Calu3 (cell line): ENCODE measurements around the gene B4GALNT2. TPM values are rescaled to one million over a fixed set of nuclear protein-coding genes. Genes with fewer than 3 reads are reported as not detected.

Source experiments
- BruUV-seq: library from RNA; stranded (reverse); fragments of 400-500 nt; replicated peaks from 2 replicates; lab custom pipeline; 2021; lab: Mats Ljungman, UMichigan
- CTCF ChIA-PET: fragments of 300-600 bp; sonication (Branson Sonifier 250); formaldehyde crosslinking; loops from one replicate; lab custom pipeline; 2022; ENCODE audit warnings: antibody characterized with exemption; lab: Charles Lee
- DNase-seq: peaks from one replicate; pipeline ENCODE4 v3.0.0; 2022
- H3K27ac Mint-ChIP-seq: one replicate; pipeline ENCODE4 v1.8.0; 2022; ENCODE audit warnings: mixed read lengths; ENCODE audit not compliant: unreplicated experiment
- H3K27me3 Mint-ChIP-seq: one replicate; pipeline ENCODE4 v1.8.0; 2022; ENCODE audit warnings: mixed read lengths; ENCODE audit not compliant: unreplicated experiment
- H3K36me3 Mint-ChIP-seq: one replicate; pipeline ENCODE4 v1.8.0; 2022; ENCODE audit warnings: mild to moderate bottlenecking, moderate library complexity, mixed read lengths; ENCODE audit not compliant: insufficient read depth, unreplicated experiment
- H3K4me1 Mint-ChIP-seq: one replicate; pipeline ENCODE4 v1.8.0; 2022; ENCODE audit warnings: mild to moderate bottlenecking, low read depth, mixed read lengths; ENCODE audit not compliant: unreplicated experiment
- H3K4me3 Mint-ChIP-seq: one replicate; pipeline ENCODE4 v1.8.0; 2022; ENCODE audit warnings: mild to moderate bottlenecking, low read depth, moderate library complexity, mixed read lengths; ENCODE audit not compliant: unreplicated experiment
- H3K9me3 Mint-ChIP-seq: one replicate; pipeline ENCODE4 v1.8.0; 2022; ENCODE audit warnings: low read depth, mixed read lengths; ENCODE audit not compliant: unreplicated experiment
- intact Hi-C: fragments of 100-400 bp; cut with micrococcal nuclease; formaldehyde crosslinking; loops from one replicate; pipeline ENCODE4 v1.10.0; 2022; ENCODE audit not compliant: unreplicated experiment
- total RNA-seq: library from RNA; stranded (reverse); gene quantifications from 2 replicates; pipeline ENCODE4 v1.2.3, GENCODE V29; 2022
- TF ChIP-seq, protein P1 (sequence below): fragments of 200-600 bp; IDR thresholded peaks from one replicate; pipeline ENCODE4 v1.8.0; 2022; ENCODE audit warnings: antibody characterized with exemption; ENCODE audit not compliant: unreplicated experiment

B4GALNT2 gene
- total RNA-seq, 1 experiment from 2014 or later, result 1.3 TPM

DNA sequence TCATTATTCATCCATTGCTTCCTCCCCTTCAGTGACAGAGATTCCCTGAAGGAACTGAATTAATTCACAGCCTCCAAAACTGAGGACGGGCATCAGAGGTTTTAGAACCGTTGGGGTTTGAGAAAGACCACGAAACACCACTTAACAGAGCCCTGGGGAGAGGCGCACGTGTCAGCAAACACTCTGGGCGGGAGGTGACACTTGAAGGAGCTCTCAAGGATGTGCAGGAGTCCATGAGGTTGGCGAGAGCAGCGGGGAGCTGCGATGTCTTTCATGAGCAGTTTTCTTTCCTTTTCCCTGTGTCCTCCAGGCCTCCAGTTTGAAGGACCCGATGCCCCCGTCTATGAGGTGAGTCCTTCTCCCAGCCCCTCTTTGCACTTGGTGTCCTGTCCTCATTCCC lies 23.7 kb downstream of the B4GALNT2 start:
- H3K4me1 Mint-ChIP-seq, result peaks cover 17% of the 10 kb centered on the region
- H3K27ac Mint-ChIP-seq, result no peak overlapping the region
- CTCF ChIA-PET, result no interaction called here
- H3K27me3 Mint-ChIP-seq, result peaks cover 44% of the 10 kb centered on the region
- no peaks in the 10 kb centered on the region for H3K9me3 Mint-ChIP-seq
- H3K4me3 Mint-ChIP-seq, result no peak overlapping the region
- BruUV-seq, result no TSS peak
- H3K36me3 Mint-ChIP-seq, result peaks cover 11% of the 10 kb centered on the region
- intact Hi-C loops, result no loop called here
- TF ChIP-seq, protein P1, sequence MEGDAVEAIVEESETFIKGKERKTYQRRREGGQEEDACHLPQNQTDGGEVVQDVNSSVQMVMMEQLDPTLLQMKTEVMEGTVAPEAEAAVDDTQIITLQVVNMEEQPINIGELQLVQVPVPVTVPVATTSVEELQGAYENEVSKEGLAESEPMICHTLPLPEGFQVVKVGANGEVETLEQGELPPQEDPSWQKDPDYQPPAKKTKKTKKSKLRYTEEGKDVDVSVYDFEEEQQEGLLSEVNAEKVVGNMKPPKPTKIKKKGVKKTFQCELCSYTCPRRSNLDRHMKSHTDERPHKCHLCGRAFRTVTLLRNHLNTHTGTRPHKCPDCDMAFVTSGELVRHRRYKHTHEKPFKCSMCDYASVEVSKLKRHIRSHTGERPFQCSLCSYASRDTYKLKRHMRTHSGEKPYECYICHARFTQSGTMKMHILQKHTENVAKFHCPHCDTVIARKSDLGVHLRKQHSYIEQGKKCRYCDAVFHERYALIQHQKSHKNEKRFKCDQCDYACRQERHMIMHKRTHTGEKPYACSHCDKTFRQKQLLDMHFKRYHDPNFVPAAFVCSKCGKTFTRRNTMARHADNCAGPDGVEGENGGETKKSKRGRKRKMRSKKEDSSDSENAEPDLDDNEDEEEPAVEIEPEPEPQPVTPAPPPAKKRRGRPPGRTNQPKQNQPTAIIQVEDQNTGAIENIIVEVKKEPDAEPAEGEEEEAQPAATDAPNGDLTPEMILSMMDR, result no peak
- DNase-seq, result no peak

DNA sequence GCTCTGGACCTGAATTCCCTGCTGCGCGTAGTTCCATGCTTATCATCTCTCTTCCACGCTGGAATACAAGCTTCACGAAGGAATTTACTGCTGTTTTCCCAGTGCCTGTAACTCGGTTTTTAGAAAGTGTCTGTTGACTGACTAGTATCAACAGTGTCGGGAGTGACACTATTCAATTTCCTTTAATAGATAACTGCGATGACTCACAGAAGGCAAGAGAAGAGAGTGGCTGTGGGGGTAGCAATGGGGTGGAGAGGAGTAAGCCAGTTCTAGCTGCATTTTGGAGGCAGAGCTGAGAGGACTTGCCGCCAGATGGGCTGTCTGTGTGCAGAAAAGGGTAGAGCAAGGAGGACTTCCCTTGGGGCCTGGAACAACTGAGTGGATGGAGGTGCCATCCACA lies 25.2 kb downstream of the B4GALNT2 start:
- H3K4me1 Mint-ChIP-seq, result peaks cover 17% of the 10 kb centered on the region
- peak overlapping the region; percentile 8 for H3K27ac Mint-ChIP-seq
- DNase-seq, result peak; percentile 50
- H3K27me3 Mint-ChIP-seq, result peaks cover 44% of the 10 kb centered on the region
- BruUV-seq, result no TSS peak
- intact Hi-C loops, result no loop called here
- peaks cover 11% of the 10 kb centered on the region for H3K36me3 Mint-ChIP-seq
- TF ChIP-seq, protein P1, result no peak
- CTCF ChIA-PET, result interaction anchor here (0.6 to 1.4 kb wide), 7 partner anchors 18 to 1032 kb away, joined by 3 to 6 read pairs (median 5); no protein-coding TSS in a partner anchor
- no peaks in the 10 kb centered on the region for H3K9me3 Mint-ChIP-seq
- no peak overlapping the region for H3K4me3 Mint-ChIP-seq

DNA sequence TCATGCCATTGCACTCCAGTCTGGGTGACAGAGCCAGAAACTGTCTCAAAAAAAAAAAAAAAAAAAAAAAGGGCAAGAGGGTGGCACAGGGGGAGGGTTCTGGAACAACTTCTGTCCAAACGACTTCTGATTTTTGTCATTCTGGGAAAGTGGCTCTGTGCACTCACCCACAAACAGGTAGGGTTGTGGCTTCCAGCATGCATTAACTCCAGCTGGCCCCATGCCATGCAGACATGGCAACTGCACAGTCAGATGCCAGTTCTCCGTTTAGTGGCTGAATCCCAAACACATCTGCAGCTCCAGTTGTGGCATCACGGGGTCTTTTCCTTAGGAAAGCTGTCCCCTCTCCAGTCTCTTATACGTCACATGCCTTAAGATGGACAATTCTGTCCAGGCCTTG lies 30.3 kb downstream of the B4GALNT2 start:
- peaks cover 10% of the 10 kb centered on the region for H3K4me1 Mint-ChIP-seq
- TF ChIP-seq, protein P1, result no peak
- intact Hi-C loops, result no loop called here
- BruUV-seq, result no TSS peak
- no peaks in the 10 kb centered on the region for H3K9me3 Mint-ChIP-seq
- DNase-seq, result no peak
- CTCF ChIA-PET, result no interaction called here
- H3K4me3 Mint-ChIP-seq, result no peak overlapping the region
- peaks cover 56% of the 10 kb centered on the region for H3K27me3 Mint-ChIP-seq
- peaks cover 2% of the 10 kb centered on the region for H3K36me3 Mint-ChIP-seq
- H3K27ac Mint-ChIP-seq, result no peak overlapping the region

DNA sequence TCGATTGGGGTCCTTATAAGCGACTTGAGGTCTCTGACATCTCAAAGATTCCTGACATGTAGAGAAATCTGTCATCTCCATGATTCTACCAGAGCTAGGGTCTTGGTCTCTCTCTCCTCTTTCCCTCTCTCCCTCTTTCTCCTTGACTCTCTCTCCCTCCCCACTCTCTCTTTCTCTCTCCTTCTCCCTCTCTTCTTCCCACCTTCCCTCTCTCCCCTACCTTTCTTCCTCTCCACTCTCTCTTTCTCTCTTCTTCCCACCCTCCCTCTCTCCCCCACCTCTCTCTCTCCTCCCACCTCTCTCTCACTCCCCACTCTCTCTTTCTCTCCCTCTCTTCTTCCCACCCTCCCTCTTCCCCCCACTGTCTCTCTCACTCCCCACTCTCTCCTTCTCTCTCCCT lies 32.6 kb downstream of the B4GALNT2 start:
- TF ChIP-seq, protein P1, result no peak
- peaks cover 57% of the 10 kb centered on the region for H3K27me3 Mint-ChIP-seq
- H3K9me3 Mint-ChIP-seq, result no peaks in the 10 kb centered on the region
- H3K4me1 Mint-ChIP-seq, result no peaks in the 10 kb centered on the region
- intact Hi-C loops, result no loop called here
- no peak for DNase-seq
- H3K36me3 Mint-ChIP-seq, result no peaks in the 10 kb centered on the region
- H3K4me3 Mint-ChIP-seq, result no peak overlapping the region
- no peak overlapping the region for H3K27ac Mint-ChIP-seq
- no TSS peak for BruUV-seq
- CTCF ChIA-PET, result no interaction called here
